Osteoblast (primary cell): Measurements from ENCODE around the gene SLC22A13. TPM values are rescaled to one million over a fixed set of nuclear protein-coding genes. Genes with fewer than 3 reads are reported as not detected.
A peak's percentile ranks its signal among the peaks of the same experiment; 100 is the strongest.
"Not testable (repeated sequence)": the region's sequence is repeated elsewhere in the genome, so short reads cannot be mapped to it uniquely, and the experiment has no call there.

ENCODE experiments used
- DNase-seq: peaks from one replicate; pipeline ENCODE4 v3.0.0; 2011; ENCODE audit warnings: low spot score, mixed read lengths; ENCODE audit not compliant: insufficient read length; ENCODE audit errors: missing footprints
- H2AFZ ChIP-seq: 2 replicates; pipeline ENCODE4 v1.6.0; 2011; ENCODE audit warnings: mild to moderate bottlenecking, low read length
- H3K27ac ChIP-seq: 2 replicates; pipeline ENCODE4 v1.5.1; 2011; ENCODE audit warnings: mild to moderate bottlenecking, low read depth, low read length, moderate library complexity
- H3K27me3 ChIP-seq: 2 replicates; pipeline ENCODE4 v1.6.0; 2012; ENCODE audit warnings: mild to moderate bottlenecking, control low read depth, inconsistent platforms, low read length, moderate library complexity; ENCODE audit not compliant: insufficient read depth
- H3K36me3 ChIP-seq: 2 replicates; pipeline ENCODE4 v1.5.1; 2011; ENCODE audit warnings: mild to moderate bottlenecking, low read length, control low read depth, moderate library complexity; ENCODE audit not compliant: insufficient read depth
- H3K4me1 ChIP-seq: 2 replicates; pipeline ENCODE4 v1.5.1; 2011; ENCODE audit warnings: mild to moderate bottlenecking, low read length, control low read depth, moderate library complexity; ENCODE audit not compliant: insufficient read depth
- H3K4me2 ChIP-seq: 2 replicates; pipeline ENCODE4 v1.6.0; 2011; ENCODE audit warnings: mild to moderate bottlenecking, low read length; ENCODE audit not compliant: insufficient read depth
- H3K4me3 ChIP-seq: fragments of 200-600 bp; sonication (generic); 3 replicates; pipeline ENCODE4 v1.5.1; 2012; ENCODE audit warnings: mild to moderate bottlenecking, low read length, inconsistent platforms; ENCODE audit not compliant: insufficient read depth
- H3K79me2 ChIP-seq: 2 replicates; pipeline ENCODE4 v1.6.0; 2012; ENCODE audit warnings: mild to moderate bottlenecking, low read length, control low read depth, inconsistent platforms; ENCODE audit not compliant: insufficient read depth
- H3K9me3 ChIP-seq: 2 replicates; pipeline ENCODE4 v1.5.1; 2011; ENCODE audit warnings: low read depth, low read length, control low read depth
- H4K20me1 ChIP-seq: 2 replicates; pipeline ENCODE4 v1.6.0; 2012; ENCODE audit warnings: mild to moderate bottlenecking, low read length, control low read depth; ENCODE audit not compliant: insufficient read depth
- CTCF ChIP-seq: IDR thresholded peaks from 2 replicates; pipeline ENCODE4 v1.5.1; 2011; ENCODE audit warnings: mild to moderate bottlenecking, low read depth, low read length, moderate library complexity; ENCODE audit errors: extremely low read depth
- total RNA-seq: library from RNA; depleted of rRNA; stranded (reverse); fragments of >200 nt; gene quantifications from 2 replicates; pipeline ENCODE4 v1.2.3, GENCODE V29; 2012

SLC22A13 gene
- total RNA-seq, 1 donor, result 0.36 TPM

GRCh38 chr3:38318766-38319671 is 53.4 kb downstream of the SLC22A13 start:
- Histone ChIP-seq H3K9me3 (no peaks in the 10 kb centered on the region), H3K79me2 (no peaks in the 10 kb centered on the region), H3K4me1 (no peaks in the 10 kb centered on the region), H3K4me2 (no peak overlapping the region), H2AFZ (no peak overlapping the region), H3K4me3 (no peak overlapping the region), H4K20me1 (no peaks in the 10 kb centered on the region), H3K27me3 (peaks cover 4% of the 10 kb centered on the region), H3K36me3 (no peaks in the 10 kb centered on the region), H3K27ac (no peak overlapping the region)
- DNase-seq, result peak; percentile 72
- TF ChIP-seq CTCF, result no peak

GRCh38 chr3:38320638-38321037 is 55.0 kb downstream of the SLC22A13 start:
- H3K9me3 ChIP-seq, H2AFZ ChIP-seq, H3K4me3 ChIP-seq, H3K4me2 ChIP-seq, DNase-seq, H3K4me1 ChIP-seq, H3K27me3 ChIP-seq, H4K20me1 ChIP-seq, H3K79me2 ChIP-seq, H3K36me3 ChIP-seq, H3K27ac ChIP-seq: not testable (repeated sequence)

- Histone ChIP-seq H3K27me3 (peaks cover 4% of the 10 kb centered on the region), H3K9me3 (peaks cover 3% of the 10 kb centered on the region)
- no peak for TF ChIP-seq CTCF
Measured at GRCh38 chr3:38323060-38323459, 57.4 kb downstream of the SLC22A13 start.

GRCh38 chr3:38325256-38325655 is 59.6 kb downstream of the SLC22A13 start:
- Histone ChIP-seq H3K4me3 (no peak overlapping the region), H3K27me3 (peaks cover 4% of the 10 kb centered on the region), H3K4me1 (peaks cover 4% of the 10 kb centered on the region), H3K4me2 (no peak overlapping the region), H2AFZ (no peak overlapping the region), H4K20me1 (no peaks in the 10 kb centered on the region), H3K79me2 (no peaks in the 10 kb centered on the region), H3K36me3 (no peaks in the 10 kb centered on the region), H3K27ac (no peak overlapping the region), H3K9me3 (peaks cover 3% of the 10 kb centered on the region)
- DNase-seq, result no peak
- no peak for TF ChIP-seq CTCF

More at GRCh38 chr3:38323060-38323459, 57.4 kb downstream of the SLC22A13 start:
- Histone ChIP-seq H3K4me1 (peaks cover 4% of the 10 kb centered on the region), H4K20me1 (no peaks in the 10 kb centered on the region), H3K4me2 (no peak overlapping the region), H3K79me2 (no peaks in the 10 kb centered on the region), H3K36me3 (no peaks in the 10 kb centered on the region), H3K27ac (no peak overlapping the region), H3K4me3 (no peak overlapping the region), H2AFZ (no peak overlapping the region)
- no peak for DNase-seq
